GM12801 (cell line): Measurements from ENCODE around the gene IRAG1.

Source experiments
- TF ChIP-seq, protein P1 (sequence below): IDR thresholded peaks from one replicate; pipeline ENCODE4 v1.5.1; 2011; ENCODE audit warnings: control low read depth; ENCODE audit not compliant: insufficient read length; ENCODE audit errors: extremely low read depth

The IRAG1 gene

DNA sequence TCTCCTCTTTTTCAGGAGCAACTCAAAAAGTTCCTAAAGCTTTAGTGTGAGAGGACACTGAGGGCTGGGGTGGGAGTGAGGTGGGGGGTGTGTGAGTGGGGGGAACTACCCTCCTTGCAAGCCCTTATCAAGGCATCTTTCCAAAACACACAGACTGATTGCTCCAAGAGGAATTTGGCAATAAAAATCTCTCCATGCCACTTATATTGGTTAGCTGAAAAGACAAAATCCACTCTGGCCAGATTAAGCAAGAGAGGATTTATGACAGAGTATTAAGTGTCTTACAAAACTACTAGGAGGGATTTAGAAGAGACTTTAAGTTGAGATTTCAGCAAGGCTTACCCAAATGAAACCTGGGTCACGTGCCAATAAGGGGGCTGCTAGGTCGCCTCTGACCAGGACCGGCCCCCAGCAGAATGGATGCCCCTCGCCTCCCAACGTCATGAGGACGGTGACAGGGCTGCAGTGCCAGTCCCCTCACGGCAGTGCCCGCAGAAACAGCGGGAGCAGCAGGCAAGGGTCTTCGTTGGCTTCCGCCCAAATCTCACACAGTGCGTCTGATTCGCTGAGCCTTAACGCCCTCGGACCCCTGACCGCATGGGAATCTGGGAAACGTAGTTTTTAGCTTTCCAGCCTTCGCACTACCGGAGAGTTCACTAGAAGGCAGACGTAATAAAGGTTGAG is 35.4 kb upstream of the IRAG1 start:
- TF ChIP-seq, protein P1, sequence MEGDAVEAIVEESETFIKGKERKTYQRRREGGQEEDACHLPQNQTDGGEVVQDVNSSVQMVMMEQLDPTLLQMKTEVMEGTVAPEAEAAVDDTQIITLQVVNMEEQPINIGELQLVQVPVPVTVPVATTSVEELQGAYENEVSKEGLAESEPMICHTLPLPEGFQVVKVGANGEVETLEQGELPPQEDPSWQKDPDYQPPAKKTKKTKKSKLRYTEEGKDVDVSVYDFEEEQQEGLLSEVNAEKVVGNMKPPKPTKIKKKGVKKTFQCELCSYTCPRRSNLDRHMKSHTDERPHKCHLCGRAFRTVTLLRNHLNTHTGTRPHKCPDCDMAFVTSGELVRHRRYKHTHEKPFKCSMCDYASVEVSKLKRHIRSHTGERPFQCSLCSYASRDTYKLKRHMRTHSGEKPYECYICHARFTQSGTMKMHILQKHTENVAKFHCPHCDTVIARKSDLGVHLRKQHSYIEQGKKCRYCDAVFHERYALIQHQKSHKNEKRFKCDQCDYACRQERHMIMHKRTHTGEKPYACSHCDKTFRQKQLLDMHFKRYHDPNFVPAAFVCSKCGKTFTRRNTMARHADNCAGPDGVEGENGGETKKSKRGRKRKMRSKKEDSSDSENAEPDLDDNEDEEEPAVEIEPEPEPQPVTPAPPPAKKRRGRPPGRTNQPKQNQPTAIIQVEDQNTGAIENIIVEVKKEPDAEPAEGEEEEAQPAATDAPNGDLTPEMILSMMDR, result no peak

DNA sequence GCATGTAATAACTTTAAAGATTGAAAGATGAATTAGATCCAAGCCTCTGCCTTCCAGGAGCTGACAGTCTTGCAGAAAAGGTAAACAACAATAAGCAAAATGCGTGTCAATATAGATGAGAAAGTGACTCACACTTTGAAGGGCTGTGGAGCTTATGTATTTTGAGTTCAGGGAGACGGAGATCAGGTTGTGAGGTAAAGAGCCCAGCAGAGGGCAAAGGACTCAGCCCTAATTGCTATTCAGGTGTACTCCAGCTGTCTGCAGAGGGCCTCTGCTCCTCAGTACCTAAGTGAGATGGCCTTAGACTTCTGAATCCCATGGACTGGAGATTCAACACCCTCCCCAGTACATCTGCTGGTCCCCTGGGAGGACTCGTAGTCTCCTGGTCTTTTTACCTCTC is 34.6 kb upstream of the IRAG1 start:
- TF ChIP-seq, protein P1, result no peak

DNA sequence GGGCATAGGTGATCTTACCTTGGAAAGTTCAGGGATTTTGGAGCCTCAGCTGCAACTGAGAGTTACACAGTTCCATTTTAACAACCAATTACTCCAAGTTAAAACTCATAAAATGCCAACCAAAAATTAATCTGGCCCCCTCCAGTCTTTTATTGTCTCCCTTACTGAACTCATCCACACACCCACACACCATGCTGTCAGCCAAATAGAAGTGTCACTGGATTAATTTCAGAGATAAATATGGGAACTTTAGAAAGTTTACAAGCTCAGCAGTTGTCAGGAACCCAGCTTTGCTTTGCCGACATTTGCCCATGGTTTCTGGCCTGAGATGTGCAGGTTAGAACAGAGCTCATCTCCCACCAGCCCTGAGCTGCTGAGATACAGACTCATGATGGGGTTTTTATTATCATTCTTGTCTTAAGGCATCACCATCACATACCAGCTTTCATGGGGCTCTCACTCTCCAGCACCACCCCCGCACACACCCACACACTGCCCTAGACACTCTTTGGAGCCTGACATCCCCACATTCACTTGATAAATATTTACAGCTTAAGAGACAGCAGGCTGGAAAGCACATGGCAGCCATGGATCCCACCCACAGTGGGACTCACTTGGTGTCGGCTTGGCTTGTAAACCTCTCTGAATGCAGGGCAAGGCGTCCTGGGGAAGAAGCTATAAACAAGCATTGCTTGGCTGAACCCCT is 33.7 kb upstream of the IRAG1 start:
- TF ChIP-seq, protein P1, result no peak

DNA sequence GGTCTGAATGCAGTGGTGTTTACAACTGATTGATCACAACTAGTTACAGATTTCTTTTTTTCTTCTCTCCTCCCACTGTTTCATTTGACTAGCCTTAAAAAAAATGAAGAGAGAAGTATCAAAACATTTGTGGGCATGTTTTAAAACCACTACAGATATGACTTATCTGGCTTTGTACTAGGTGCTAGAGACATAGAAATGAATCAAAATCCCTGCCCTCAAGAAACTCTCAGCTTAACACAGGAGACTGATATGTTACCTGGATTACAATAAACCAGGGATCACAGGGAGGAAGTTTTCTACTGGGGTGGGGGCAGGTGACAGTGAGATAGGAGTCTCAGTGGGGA is 32.3 kb upstream of the IRAG1 start:
- TF ChIP-seq, protein P1, result no peak

DNA sequence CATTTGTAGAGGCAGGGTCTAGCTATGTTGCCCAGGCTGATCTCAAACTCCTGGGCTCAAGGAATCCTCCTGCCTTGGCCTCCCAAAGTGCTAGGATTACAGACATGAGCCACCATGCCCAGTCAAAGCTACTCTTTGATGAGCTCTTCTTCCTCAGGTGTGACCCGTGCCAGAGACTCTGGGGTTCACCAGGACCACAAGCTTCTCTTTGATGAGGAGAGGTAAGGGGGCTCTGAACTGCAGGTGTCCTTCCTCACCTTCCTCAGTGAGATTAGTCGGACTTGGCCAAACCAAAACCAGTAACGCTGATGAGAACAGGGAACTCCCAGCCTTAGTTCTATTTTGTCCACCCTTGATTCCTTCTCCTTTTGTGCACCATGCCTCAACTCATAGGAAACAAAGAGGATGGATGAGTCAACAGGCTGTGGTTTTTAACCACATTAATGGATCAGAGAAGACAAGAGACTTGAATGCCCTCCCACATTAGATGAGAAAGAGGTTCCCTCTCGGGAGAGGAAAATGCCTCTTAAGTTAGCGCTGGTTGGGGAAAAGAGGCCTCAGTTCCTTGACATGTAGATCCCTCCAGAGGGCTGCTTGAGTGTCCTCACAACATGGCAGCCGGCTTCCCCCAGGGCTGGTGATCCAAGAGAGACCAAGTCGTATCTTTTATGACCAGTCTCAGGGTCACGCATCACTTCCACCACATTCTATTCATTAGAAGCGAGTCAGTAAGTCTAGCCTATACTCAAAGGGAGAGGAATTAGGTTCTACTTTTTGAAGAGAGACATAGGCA is 31.8 kb upstream of the IRAG1 start:
- TF ChIP-seq, protein P1, result no peak

DNA sequence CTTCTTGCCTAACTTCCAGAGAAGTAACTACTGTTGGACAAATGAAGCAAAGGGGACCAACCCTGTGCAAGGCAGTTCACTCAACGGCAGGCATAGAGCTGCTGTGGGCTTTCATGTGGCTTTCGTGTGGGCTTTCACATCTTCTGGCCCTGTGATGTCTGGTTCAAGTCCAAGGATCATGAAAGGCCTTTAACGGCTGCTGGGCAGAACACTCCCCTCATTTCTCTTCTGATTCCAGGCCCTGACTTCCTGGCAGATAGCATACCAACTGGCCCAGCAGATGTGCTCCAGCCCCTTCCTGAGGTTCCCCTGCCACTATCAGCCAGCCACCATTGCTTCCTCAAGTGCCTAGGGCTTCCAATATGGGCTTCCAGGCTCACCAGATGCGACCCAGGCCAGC is 28.8 kb upstream of the IRAG1 start:
- TF ChIP-seq, protein P1, result no peak

DNA sequence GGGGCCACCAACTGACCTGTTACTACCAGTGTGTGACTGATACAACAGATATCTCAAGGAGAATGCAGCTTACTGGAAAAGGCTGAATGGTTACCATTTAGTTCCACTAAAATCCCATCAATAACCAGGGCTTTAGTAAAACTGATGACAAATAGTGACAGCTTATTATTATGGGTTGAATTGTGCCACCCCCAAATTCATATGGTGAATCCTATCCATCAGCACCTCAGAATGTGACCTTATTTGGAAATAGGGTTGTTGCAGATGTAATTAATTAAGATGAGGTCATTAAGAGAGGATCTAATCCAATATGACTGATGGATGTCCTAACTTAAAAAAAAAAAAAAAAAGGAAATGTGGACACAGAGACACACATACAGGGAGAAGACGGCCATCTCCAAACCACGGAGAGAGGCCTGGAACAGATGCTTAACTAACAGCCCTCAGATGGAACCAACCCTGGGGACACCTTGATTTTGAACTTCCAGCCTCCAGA is 27.4 kb upstream of the IRAG1 start:
- TF ChIP-seq, protein P1, result no peak
